H1 (cell line): ENCODE results near the gene EPHA7. TPM values are rescaled to one million over a fixed set of nuclear protein-coding genes. Genes with fewer than 3 reads are reported as not detected.

Experiments
- SP4 ChIP-seq: IDR thresholded peaks from 2 replicates; pipeline ENCODE4 v1.6.1; 2012; ENCODE audit warnings: low read length, inconsistent platforms
- SUZ12 ChIP-seq: fragments of 200-600 bp; sonication (generic); IDR thresholded peaks from 2 replicates; pipeline ENCODE4 v1.6.1; 2012; ENCODE audit warnings: mild to moderate bottlenecking, inconsistent platforms, low read length, moderate library complexity, mixed read lengths
- polyA plus RNA-seq, 7 experiments: library from polyadenylated mRNA; depleted of rRNA in 3 of 7; stranded (reverse) in 5 of 7; unstranded in 2 of 7; fragments of >200 nt in 5 of 7; fragments of 200-250 nt in 2 of 7; gene quantifications; 1 replicate in 5 of 7; 2 replicates in 1 of 7; 4 replicates in 1 of 7; pipeline versions ENCODE4 v1.2.1 to v1.2.3, GENCODE V29; 2011 to 2013; ENCODE audit warnings: missing spikeins in 2 of 7, mixed read lengths in 2 of 7
- total RNA-seq: library from RNA; stranded (reverse); fragmentation: NEBNext Ultra II Directional; extraction: Animal tissue kit (Norgen Biotek cat#: 25700); gene quantifications from 2 replicates; pipeline ENCODE4 v1.2.1, GENCODE V29; 2021
- TF ChIP-seq, protein P1 (sequence below): fragments of 300-600 bp; sonication (generic); IDR thresholded peaks from 2 replicates; pipeline ENCODE4 v1.7.1; 2012; ENCODE audit warnings: low read length, moderate library complexity, mild to moderate bottlenecking, inconsistent platforms; ENCODE audit not compliant: insufficient replicate concordance

The EPHA7 gene
- total and polyA plus RNA-seq, 2 of the 8 experiments (the other 6 are each of a cell fraction or from before 2014, with no cell fraction given), result 1.3 to 6.8 TPM

DNA sequence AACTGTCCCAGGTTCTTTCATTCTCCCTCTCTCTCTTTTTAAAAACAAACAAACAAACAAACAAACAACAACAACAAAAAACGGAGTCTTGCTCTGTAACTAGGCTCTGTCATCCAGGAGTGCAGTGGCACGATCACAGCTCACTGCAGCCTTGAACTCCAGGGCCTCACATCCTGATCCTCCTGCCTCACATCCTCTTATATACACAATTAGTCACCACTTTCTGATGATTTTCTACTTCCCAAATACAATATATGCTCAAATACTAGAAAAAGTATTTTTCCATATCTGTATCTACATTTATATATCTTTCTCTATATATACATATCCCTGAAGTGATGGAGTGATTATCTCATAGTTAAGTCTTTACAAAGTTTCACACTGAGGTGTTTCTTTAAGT, 170.7 kb downstream of the EPHA7 start (continued):
- TF ChIP-seq, protein P1, sequence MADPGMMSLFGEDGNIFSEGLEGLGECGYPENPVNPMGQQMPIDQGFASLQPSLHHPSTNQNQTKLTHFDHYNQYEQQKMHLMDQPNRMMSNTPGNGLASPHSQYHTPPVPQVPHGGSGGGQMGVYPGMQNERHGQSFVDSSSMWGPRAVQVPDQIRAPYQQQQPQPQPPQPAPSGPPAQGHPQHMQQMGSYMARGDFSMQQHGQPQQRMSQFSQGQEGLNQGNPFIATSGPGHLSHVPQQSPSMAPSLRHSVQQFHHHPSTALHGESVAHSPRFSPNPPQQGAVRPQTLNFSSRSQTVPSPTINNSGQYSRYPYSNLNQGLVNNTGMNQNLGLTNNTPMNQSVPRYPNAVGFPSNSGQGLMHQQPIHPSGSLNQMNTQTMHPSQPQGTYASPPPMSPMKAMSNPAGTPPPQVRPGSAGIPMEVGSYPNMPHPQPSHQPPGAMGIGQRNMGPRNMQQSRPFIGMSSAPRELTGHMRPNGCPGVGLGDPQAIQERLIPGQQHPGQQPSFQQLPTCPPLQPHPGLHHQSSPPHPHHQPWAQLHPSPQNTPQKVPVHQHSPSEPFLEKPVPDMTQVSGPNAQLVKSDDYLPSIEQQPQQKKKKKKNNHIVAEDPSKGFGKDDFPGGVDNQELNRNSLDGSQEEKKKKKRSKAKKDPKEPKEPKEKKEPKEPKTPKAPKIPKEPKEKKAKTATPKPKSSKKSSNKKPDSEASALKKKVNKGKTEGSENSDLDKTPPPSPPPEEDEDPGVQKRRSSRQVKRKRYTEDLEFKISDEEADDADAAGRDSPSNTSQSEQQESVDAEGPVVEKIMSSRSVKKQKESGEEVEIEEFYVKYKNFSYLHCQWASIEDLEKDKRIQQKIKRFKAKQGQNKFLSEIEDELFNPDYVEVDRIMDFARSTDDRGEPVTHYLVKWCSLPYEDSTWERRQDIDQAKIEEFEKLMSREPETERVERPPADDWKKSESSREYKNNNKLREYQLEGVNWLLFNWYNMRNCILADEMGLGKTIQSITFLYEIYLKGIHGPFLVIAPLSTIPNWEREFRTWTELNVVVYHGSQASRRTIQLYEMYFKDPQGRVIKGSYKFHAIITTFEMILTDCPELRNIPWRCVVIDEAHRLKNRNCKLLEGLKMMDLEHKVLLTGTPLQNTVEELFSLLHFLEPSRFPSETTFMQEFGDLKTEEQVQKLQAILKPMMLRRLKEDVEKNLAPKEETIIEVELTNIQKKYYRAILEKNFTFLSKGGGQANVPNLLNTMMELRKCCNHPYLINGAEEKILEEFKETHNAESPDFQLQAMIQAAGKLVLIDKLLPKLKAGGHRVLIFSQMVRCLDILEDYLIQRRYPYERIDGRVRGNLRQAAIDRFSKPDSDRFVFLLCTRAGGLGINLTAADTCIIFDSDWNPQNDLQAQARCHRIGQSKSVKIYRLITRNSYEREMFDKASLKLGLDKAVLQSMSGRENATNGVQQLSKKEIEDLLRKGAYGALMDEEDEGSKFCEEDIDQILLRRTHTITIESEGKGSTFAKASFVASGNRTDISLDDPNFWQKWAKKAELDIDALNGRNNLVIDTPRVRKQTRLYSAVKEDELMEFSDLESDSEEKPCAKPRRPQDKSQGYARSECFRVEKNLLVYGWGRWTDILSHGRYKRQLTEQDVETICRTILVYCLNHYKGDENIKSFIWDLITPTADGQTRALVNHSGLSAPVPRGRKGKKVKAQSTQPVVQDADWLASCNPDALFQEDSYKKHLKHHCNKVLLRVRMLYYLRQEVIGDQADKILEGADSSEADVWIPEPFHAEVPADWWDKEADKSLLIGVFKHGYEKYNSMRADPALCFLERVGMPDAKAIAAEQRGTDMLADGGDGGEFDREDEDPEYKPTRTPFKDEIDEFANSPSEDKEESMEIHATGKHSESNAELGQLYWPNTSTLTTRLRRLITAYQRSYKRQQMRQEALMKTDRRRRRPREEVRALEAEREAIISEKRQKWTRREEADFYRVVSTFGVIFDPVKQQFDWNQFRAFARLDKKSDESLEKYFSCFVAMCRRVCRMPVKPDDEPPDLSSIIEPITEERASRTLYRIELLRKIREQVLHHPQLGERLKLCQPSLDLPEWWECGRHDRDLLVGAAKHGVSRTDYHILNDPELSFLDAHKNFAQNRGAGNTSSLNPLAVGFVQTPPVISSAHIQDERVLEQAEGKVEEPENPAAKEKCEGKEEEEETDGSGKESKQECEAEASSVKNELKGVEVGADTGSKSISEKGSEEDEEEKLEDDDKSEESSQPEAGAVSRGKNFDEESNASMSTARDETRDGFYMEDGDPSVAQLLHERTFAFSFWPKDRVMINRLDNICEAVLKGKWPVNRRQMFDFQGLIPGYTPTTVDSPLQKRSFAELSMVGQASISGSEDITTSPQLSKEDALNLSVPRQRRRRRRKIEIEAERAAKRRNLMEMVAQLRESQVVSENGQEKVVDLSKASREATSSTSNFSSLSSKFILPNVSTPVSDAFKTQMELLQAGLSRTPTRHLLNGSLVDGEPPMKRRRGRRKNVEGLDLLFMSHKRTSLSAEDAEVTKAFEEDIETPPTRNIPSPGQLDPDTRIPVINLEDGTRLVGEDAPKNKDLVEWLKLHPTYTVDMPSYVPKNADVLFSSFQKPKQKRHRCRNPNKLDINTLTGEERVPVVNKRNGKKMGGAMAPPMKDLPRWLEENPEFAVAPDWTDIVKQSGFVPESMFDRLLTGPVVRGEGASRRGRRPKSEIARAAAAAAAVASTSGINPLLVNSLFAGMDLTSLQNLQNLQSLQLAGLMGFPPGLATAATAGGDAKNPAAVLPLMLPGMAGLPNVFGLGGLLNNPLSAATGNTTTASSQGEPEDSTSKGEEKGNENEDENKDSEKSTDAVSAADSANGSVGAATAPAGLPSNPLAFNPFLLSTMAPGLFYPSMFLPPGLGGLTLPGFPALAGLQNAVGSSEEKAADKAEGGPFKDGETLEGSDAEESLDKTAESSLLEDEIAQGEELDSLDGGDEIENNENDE, result no peak
- no peak for TF ChIP-seq SUZ12
- no peak for TF ChIP-seq SP4
